ENCODE data around the gene PDE6C.

DNA sequence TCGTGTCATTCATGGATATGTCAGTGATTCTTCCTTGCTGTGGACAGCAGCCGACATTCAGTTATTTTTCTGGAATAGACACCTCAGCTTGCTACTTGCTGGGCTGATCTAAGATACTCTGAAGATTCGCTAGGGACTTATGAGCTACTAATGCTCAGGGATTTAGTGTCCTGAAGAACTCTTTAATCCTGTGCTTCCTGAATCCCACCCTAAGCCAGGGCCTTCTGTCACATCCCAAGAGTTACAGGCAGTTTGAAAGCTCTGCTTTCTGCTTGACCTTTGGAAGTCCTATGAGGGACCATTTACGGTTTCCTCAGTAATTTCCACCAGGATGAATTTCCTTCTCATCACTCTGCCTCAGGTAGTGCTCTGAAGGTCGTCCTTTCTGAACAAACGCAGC is at the start of gene PDE6C:
- TF ChIP-seq, protein P1, sequence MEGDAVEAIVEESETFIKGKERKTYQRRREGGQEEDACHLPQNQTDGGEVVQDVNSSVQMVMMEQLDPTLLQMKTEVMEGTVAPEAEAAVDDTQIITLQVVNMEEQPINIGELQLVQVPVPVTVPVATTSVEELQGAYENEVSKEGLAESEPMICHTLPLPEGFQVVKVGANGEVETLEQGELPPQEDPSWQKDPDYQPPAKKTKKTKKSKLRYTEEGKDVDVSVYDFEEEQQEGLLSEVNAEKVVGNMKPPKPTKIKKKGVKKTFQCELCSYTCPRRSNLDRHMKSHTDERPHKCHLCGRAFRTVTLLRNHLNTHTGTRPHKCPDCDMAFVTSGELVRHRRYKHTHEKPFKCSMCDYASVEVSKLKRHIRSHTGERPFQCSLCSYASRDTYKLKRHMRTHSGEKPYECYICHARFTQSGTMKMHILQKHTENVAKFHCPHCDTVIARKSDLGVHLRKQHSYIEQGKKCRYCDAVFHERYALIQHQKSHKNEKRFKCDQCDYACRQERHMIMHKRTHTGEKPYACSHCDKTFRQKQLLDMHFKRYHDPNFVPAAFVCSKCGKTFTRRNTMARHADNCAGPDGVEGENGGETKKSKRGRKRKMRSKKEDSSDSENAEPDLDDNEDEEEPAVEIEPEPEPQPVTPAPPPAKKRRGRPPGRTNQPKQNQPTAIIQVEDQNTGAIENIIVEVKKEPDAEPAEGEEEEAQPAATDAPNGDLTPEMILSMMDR (IDR thresholded peaks at IDR 0.05) = no peak
- TF ChIP-seq POLR2A (IDR thresholded peaks at IDR 0.05) = no peak

Data from body of pancreas (tissue), 4 donors.